Retinal pigment epithelial cell (primary cell): ENCODE data around the gene PSAP.

ENCODE experiments used
- DNase-seq: peaks from one replicate; pipeline ENCODE4 v3.0.0-alpha.2; 2010; ENCODE audit warnings: low read depth
- H3K4me3 ChIP-seq: 2 replicates; pipeline ENCODE4 v1.5.1; 2011; ENCODE audit warnings: mild to moderate bottlenecking, low read length, control low read depth, moderate library complexity
- CTCF ChIP-seq: conservative IDR thresholded peaks from 2 replicates; pipeline ENCODE4 v1.5.1; 2011; ENCODE audit warnings: low read depth, low read length, control low read depth, inconsistent platforms

The PSAP gene

GRCh38 chr10:71829171-71829570 lies 21.9 kb downstream of the PSAP start:
- H3K4me3 ChIP-seq, result no peak overlapping the region
- TF ChIP-seq CTCF, result no peak
- no peak for DNase-seq

GRCh38 chr10:71828702-71829101 lies 22.3 kb downstream of the PSAP start:
- TF ChIP-seq CTCF, result no peak
- no peak overlapping the region for H3K4me3 ChIP-seq
- DNase-seq, result no peak

GRCh38 chr10:71827852-71828251 lies 23.2 kb downstream of the PSAP start:
- DNase-seq, result no peak
- H3K4me3 ChIP-seq, result no peak overlapping the region
- TF ChIP-seq CTCF, result no peak

- H3K4me3 ChIP-seq, result no peak overlapping the region
- no peak for DNase-seq
- no peak for TF ChIP-seq CTCF
These were observed 25.8 kb downstream of the PSAP start for GRCh38 chr10:71825217-71825616.

- H3K4me3 ChIP-seq, result no peak overlapping the region
- no peak for DNase-seq
- no peak for TF ChIP-seq CTCF
These were observed 26.7 kb downstream of the PSAP start for GRCh38 chr10:71824333-71824732.

GRCh38 chr10:71823356-71823755 lies 27.7 kb downstream of the PSAP start:
- DNase-seq, result no peak
- H3K4me3 ChIP-seq, result no peak overlapping the region
- TF ChIP-seq CTCF, result no peak

- no peak for TF ChIP-seq CTCF
- DNase-seq, result no peak
- no peak overlapping the region for H3K4me3 ChIP-seq
These were observed 28.9 kb downstream of the PSAP start for GRCh38 chr10:71821909-71822763.
